HepG2 (cell line): ENCODE results near the gene CNNM3. TPM values are rescaled to one million over a fixed set of nuclear protein-coding genes. Genes with fewer than 3 reads are reported as not detected.

Experiments
- ATAC-seq: fragments of 200-7000 bp; cut with Tn5 transposase; 3 replicates; pipeline ENCODE4 v1.9.1; 2020; ENCODE audit warnings: mild to moderate bottlenecking, moderate library complexity
- BruUV-seq: library from RNA; stranded (reverse); fragments of 400-500 nt; replicated peaks from 2 replicates; lab custom pipeline; 2021; lab: Mats Ljungman, UMichigan
- CTCF ChIA-PET: fragments of 300-600 bp; formaldehyde crosslinking; extraction: SDS; loops from one replicate; lab custom pipeline; 2021; ENCODE audit warnings: low total read pairs, inconsistent platforms, low intra/inter-chr PET ratio; lab: Yijun Ruan, JAX
- POLR2A ChIA-PET: fragments of 350-600 bp; sonication (Branson Sonifier 250); formaldehyde crosslinking; loops from one replicate; lab custom pipeline; 2020; ENCODE audit warnings: antibody characterized with exemption, inconsistent platforms; lab: Yijun Ruan, JAX
- DNase-seq: peaks from one replicate; pipeline ENCODE4 v3.0.0-alpha.2; 2015; ENCODE audit warnings: low spot score
- FAIRE-seq: peaks from 3 replicates; lab custom pipeline; 2011; peaks lifted over from hg19 to GRCh38; lab: Jason Lieb, UNC
- H2AFZ ChIP-seq: one replicate; pipeline ENCODE4 v1.6.1; 2011; ENCODE audit warnings: low read length, inconsistent platforms
- H3K27ac ChIP-seq: fragments of 300-600 bp; 3 replicates; pipeline ENCODE4 v1.8.0; 2011; ENCODE audit warnings: mixed run types, mild to moderate bottlenecking, mixed read lengths, low read length, inconsistent platforms; ENCODE audit not compliant: insufficient read depth; ENCODE audit errors: extremely low read length
- H3K27me3 ChIP-seq, 2 experiments: fragments of 200-600 bp in 1 of 2; 2 replicates in 1 of 2; 3 replicates in 1 of 2; pipeline versions ENCODE4 v1.6.0 to v1.8.0; 2011; ENCODE audit warnings: low read length in 2 of 2, mild to moderate bottlenecking in 2 of 2, moderate library complexity in 2 of 2, inconsistent platforms in 1 of 2; ENCODE audit not compliant: insufficient read depth in 2 of 2, control insufficient read depth in 1 of 2
- H3K36me3 ChIP-seq, 2 experiments: fragments of 200-600 bp in 1 of 2; replicated peaks in 1 of 2; 2 replicates in 1 of 2; 3 replicates in 1 of 2; pipeline versions ENCODE4 v1.5.1 to v1.8.0; 2011; ENCODE audit warnings: low read length in 2 of 2, inconsistent platforms in 1 of 2; ENCODE audit not compliant: insufficient read depth in 2 of 2, control insufficient read depth in 1 of 2
- H3K4me1 ChIP-seq: 2 replicates; pipeline ENCODE4 v1.5.1; 2012; ENCODE audit warnings: low read length, inconsistent platforms; ENCODE audit not compliant: insufficient read depth
- H3K4me2 ChIP-seq: 2 replicates; pipeline ENCODE4 v1.6.0; 2011; ENCODE audit warnings: low read depth, low read length, inconsistent platforms
- H3K4me3 ChIP-seq, 3 experiments: fragments of 200-600 bp in 1 of 3; sonication (generic), shearing (Covaris generic) in 1 of 3; replicated peaks in 1 of 3; 2 replicates each; pipeline ENCODE4 v1.5.1; 2011 to 2016; ENCODE audit warnings: low read length in 3 of 3, inconsistent platforms in 2 of 3, low read depth in 2 of 3, mild to moderate bottlenecking in 2 of 3, control low read depth in 1 of 3, mixed read lengths in 1 of 3; ENCODE audit not compliant: insufficient read depth in 1 of 3
- H3K79me2 ChIP-seq: one replicate; pipeline ENCODE4 v1.6.1; 2011; ENCODE audit warnings: low read length, inconsistent platforms; ENCODE audit not compliant: insufficient read depth
- H3K9ac ChIP-seq: 2 replicates; pipeline ENCODE4 v1.6.0; 2011; ENCODE audit warnings: mild to moderate bottlenecking, low read depth, low read length, inconsistent platforms; ENCODE audit not compliant: insufficient read depth
- H3K9me3 ChIP-seq: 2 replicates; pipeline ENCODE4 v1.5.1; 2012; ENCODE audit warnings: mild to moderate bottlenecking, low read length
- H4K20me1 ChIP-seq: 2 replicates; pipeline ENCODE4 v1.6.0; 2011; ENCODE audit warnings: inconsistent platforms, mild to moderate bottlenecking, low read length, moderate library complexity; ENCODE audit not compliant: insufficient read depth
- AGO1 ChIP-seq: fragments of 200-400 bp; formaldehyde crosslinking; IDR thresholded peaks from 2 replicates; pipeline ENCODE4 v1.6.1; 2017; ENCODE audit warnings: mild to moderate bottlenecking, low read depth, low read length, moderate library complexity; ENCODE audit not compliant: poor library complexity, severe bottlenecking
- AGO2 ChIP-seq: fragments of 200-400 bp; formaldehyde crosslinking; optimal IDR thresholded peaks from 2 replicates; pipeline ENCODE3; 2017; ENCODE audit warnings: mild to moderate bottlenecking, low read depth, low read length, moderate library complexity
- HCFC1 ChIP-seq: fragments of 150-350 bp; IDR thresholded peaks from 2 replicates; pipeline ENCODE4 v1.6.1; 2014; ENCODE audit warnings: low read depth, low read length
- MZF1 ChIP-seq: sonication (generic); formaldehyde crosslinking; IDR thresholded peaks from 2 replicates; pipeline ENCODE4 v1.8.1; 2023; ENCODE audit warnings: mild to moderate bottlenecking, missing genetic modification reagents, borderline replicate concordance
- NR2F2 ChIP-seq: IDR thresholded peaks from 2 replicates; pipeline ENCODE4 v1.6.1; 2012; ENCODE audit warnings: low read depth, inconsistent platforms, borderline replicate concordance
- ONECUT2 ChIP-seq: sonication (generic); formaldehyde crosslinking; IDR thresholded peaks from 2 replicates; pipeline ENCODE4 v1.4.0; 2020; ENCODE audit warnings: missing genetic modification reagents
- SP2 ChIP-seq: sonication (generic); formaldehyde crosslinking; IDR thresholded peaks from 2 replicates; pipeline ENCODE4 v1.5.1; 2020; ENCODE audit warnings: mild to moderate bottlenecking, missing genetic modification reagents
- SYNCRIP ChIP-seq: fragments of 200-400 bp; formaldehyde crosslinking; IDR thresholded peaks from 2 replicates; pipeline ENCODE4 v1.6.1; 2018; ENCODE audit warnings: mild to moderate bottlenecking, low read depth, low read length; ENCODE audit not compliant: insufficient read depth
- TEAD2 ChIP-seq: sonication (generic); formaldehyde crosslinking; IDR thresholded peaks from 2 replicates; pipeline ENCODE4 v1.9.0; 2021; ENCODE audit warnings: missing genetic modification reagents
- THRA ChIP-seq: sonication (generic); formaldehyde crosslinking; IDR thresholded peaks from 2 replicates; pipeline ENCODE4 v1.4.0; 2020; ENCODE audit warnings: missing genetic modification reagents, borderline replicate concordance
- TSC22D2 ChIP-seq: sonication (generic); formaldehyde crosslinking; IDR thresholded peaks from 2 replicates; pipeline ENCODE4 v1.5.1; 2020; ENCODE audit warnings: missing genetic modification reagents, mild to moderate bottlenecking, borderline replicate concordance
- ZBTB8A ChIP-seq: sonication (generic); formaldehyde crosslinking; IDR thresholded peaks from 2 replicates; pipeline ENCODE4 v1.4.0; 2020; ENCODE audit warnings: mild to moderate bottlenecking, low read depth, missing genetic modification reagents, borderline replicate concordance
- ZFP41 ChIP-seq: sonication (generic); formaldehyde crosslinking; IDR thresholded peaks from 2 replicates; pipeline ENCODE4 v1.4.0; 2020; ENCODE audit warnings: mild to moderate bottlenecking, missing genetic modification reagents, borderline replicate concordance
- ZKSCAN5 ChIP-seq: sonication (generic); formaldehyde crosslinking; IDR thresholded peaks from 2 replicates; pipeline ENCODE4 v1.5.1; 2020; ENCODE audit warnings: mild to moderate bottlenecking, missing genetic modification reagents
- ZNF354B ChIP-seq: sonication (generic); formaldehyde crosslinking; IDR thresholded peaks from 2 replicates; pipeline ENCODE4 v1.8.0; 2022; ENCODE audit warnings: mild to moderate bottlenecking, missing genetic modification reagents
- ZNF550 ChIP-seq: sonication (generic); formaldehyde crosslinking; IDR thresholded peaks from 2 replicates; pipeline ENCODE4 v1.4.0; 2020; ENCODE audit warnings: mild to moderate bottlenecking, missing genetic modification reagents, borderline replicate concordance
- ZNF605 ChIP-seq: sonication (generic); formaldehyde crosslinking; IDR thresholded peaks from 2 replicates; pipeline ENCODE4 v1.8.0; 2022; ENCODE audit warnings: mild to moderate bottlenecking, missing genetic modification reagents
- WGBS: methylation state at CpG from one replicate; pipeline ENCODE4 v1.1.6; 2017; ENCODE audit warnings: low lambda C conversion rate; 5-methylcytosine and 5-hydroxymethylcytosine counted together
- in situ Hi-C: cut with HindIII; loops from 2 replicates; pipeline ENCODE4 v1.10.0; 2017; ENCODE audit warnings: low pct_unique_long_range_greater_than_20kb; ENCODE audit not compliant: extremely low pct_ligation_motif_present
- intact Hi-C: fragments of 100-400 bp; cut with micrococcal nuclease; formaldehyde crosslinking; loops from one replicate; pipeline ENCODE4 v1.10.0; 2022; ENCODE audit not compliant: unreplicated experiment
- polyA plus RNA-seq, 8 experiments: library from polyadenylated mRNA; depleted of rRNA in 3 of 8; stranded (reverse) in 7 of 8; unstranded in 1 of 8; fragments of >200 nt; fragmentation: Illumina TruSeq in 4 of 8; extraction: Trizol in 4 of 8; gene quantifications; 2 replicates each; pipeline versions ENCODE4 v1.2.1 to v1.2.3, GENCODE V29; 2011 to 2016; ENCODE audit warnings: low read depth in 4 of 8, missing spikeins in 1 of 8, mixed read lengths in 1 of 8; ENCODE audit not compliant: insufficient read depth in 1 of 8
- total RNA-seq, 5 experiments: library from RNA; depleted of rRNA; stranded (reverse); fragments of >200 nt; fragmentation: Illumina TruSeq; extraction: Trizol; gene quantifications; 2 replicates each; pipeline ENCODE4 v1.2.3, GENCODE V29; 2016; ENCODE audit warnings: low read depth in 1 of 5
- TF ChIP-seq, protein P1 (sequence below): IDR thresholded peaks from 2 replicates; pipeline ENCODE4 v1.6.1; 2016
- TF ChIP-seq, protein P2 (sequence below): sonication (generic); formaldehyde crosslinking; IDR thresholded peaks from 2 replicates; pipeline ENCODE4 v1.4.0; 2020; ENCODE audit warnings: mild to moderate bottlenecking, missing genetic modification reagents
- TF ChIP-seq, protein P3 (sequence below): sonication (generic); formaldehyde crosslinking; IDR thresholded peaks from 2 replicates; pipeline ENCODE4 v1.4.0; 2020; ENCODE audit warnings: missing genetic modification reagents

The CNNM3 gene
- total and polyA plus RNA-seq, 2 of the 13 experiments (the other 11 are each of a cell fraction or from before 2014, with no cell fraction given): 21.2 to 27.9 TPM

DNA sequence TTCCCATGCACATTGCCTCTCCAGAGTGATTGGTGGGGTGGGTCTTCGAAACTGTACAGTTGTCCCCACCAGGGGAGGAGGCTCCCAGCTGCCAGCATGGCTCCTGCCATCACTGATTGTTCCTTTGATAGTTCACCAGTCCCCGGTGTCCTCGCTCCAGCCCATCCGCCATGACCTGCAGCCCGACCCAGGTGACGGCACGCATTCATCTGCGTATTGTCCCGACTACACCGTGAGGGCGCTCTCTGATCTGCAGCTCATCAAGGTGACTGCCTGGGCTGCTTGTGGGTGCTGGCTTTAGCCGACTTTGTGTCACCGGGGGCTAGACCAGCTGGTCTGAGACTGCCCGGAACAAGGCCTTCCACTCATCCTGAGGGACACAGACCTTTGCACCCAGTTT is 12.4 kb downstream of the CNNM3 start:
- H3K36me3 ChIP-seq: peaks cover 64 to 92% of the 10 kb centered on the region in 2 experiments
- POLR2A ChIA-PET: interaction anchor here (2.0 kb wide), 1 partner anchor 9 kb away, joined by 5 read pairs; no protein-coding TSS in a partner anchor
- H3K9ac ChIP-seq: no peak overlapping the region
- 96% methylated on average over 14 of the region's 14 CpGs for WGBS
- intact Hi-C loops: no loop called here
- no peak for ATAC-seq
- FAIRE-seq: no peak
- H3K4me2 ChIP-seq: no peak overlapping the region
- H4K20me1 ChIP-seq: peaks cover 32% of the 10 kb centered on the region
- TF ChIP-seq TEAD2 (CRISPR knock-in tag): no peak
- no peak for TF ChIP-seq ONECUT2 (CRISPR knock-in tag)
- TF ChIP-seq, protein P1, sequence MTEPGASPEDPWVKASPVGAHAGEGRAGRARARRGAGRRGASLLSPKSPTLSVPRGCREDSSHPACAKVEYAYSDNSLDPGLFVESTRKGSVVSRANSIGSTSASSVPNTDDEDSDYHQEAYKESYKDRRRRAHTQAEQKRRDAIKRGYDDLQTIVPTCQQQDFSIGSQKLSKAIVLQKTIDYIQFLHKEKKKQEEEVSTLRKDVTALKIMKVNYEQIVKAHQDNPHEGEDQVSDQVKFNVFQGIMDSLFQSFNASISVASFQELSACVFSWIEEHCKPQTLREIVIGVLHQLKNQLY (CRISPR knock-in tag): no peak
- TF ChIP-seq SP2 (CRISPR knock-in tag): no peak
- TF ChIP-seq, protein P2, sequence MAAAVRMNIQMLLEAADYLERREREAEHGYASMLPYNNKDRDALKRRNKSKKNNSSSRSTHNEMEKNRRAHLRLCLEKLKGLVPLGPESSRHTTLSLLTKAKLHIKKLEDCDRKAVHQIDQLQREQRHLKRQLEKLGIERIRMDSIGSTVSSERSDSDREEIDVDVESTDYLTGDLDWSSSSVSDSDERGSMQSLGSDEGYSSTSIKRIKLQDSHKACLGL (CRISPR knock-in tag): 0 out of 2 replicates have a peak, but pooled peaks have one; percentile 28
- no peak for TF ChIP-seq THRA (CRISPR knock-in tag)
- no peak for TF ChIP-seq AGO1
- no peak for TF ChIP-seq TSC22D2
- no peak for TF ChIP-seq ZNF354B (CRISPR knock-in tag)
- TF ChIP-seq ZNF605 (CRISPR knock-in tag): no peak
- TF ChIP-seq NR2F2: no peak
- TF ChIP-seq, protein P3, sequence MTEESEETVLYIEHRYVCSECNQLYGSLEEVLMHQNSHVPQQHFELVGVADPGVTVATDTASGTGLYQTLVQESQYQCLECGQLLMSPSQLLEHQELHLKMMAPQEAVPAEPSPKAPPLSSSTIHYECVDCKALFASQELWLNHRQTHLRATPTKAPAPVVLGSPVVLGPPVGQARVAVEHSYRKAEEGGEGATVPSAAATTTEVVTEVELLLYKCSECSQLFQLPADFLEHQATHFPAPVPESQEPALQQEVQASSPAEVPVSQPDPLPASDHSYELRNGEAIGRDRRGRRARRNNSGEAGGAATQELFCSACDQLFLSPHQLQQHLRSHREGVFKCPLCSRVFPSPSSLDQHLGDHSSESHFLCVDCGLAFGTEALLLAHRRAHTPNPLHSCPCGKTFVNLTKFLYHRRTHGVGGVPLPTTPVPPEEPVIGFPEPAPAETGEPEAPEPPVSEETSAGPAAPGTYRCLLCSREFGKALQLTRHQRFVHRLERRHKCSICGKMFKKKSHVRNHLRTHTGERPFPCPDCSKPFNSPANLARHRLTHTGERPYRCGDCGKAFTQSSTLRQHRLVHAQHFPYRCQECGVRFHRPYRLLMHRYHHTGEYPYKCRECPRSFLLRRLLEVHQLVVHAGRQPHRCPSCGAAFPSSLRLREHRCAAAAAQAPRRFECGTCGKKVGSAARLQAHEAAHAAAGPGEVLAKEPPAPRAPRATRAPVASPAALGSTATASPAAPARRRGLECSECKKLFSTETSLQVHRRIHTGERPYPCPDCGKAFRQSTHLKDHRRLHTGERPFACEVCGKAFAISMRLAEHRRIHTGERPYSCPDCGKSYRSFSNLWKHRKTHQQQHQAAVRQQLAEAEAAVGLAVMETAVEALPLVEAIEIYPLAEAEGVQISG (CRISPR knock-in tag): 0 out of 2 replicates have a peak, but pooled peaks have one; percentile 5
- no peak for TF ChIP-seq HCFC1
- no peak for TF ChIP-seq ZFP41 (CRISPR knock-in tag)
- peak; percentile 85 for TF ChIP-seq AGO2
- no peak for TF ChIP-seq MZF1 (CRISPR knock-in tag)
- TF ChIP-seq ZKSCAN5 (CRISPR knock-in tag): no peak
- TF ChIP-seq ZBTB8A (CRISPR knock-in tag): no peak
- no peak for TF ChIP-seq SYNCRIP
- TF ChIP-seq ZNF550: no peak
- TF ChIP-seq, all 625 proteins: peak for 3
- CTCF ChIA-PET: no interaction called here
- Histone ChIP-seq H2AFZ (no peak overlapping the region), H3K9me3 (no peaks in the 10 kb centered on the region), H3K27me3 (no peaks in the 10 kb centered on the region), H3K4me3 (no peak overlapping the region), H3K4me1 (peaks cover 13% of the 10 kb centered on the region), H3K79me2 (peaks cover 23% of the 10 kb centered on the region), H3K27ac (no peak overlapping the region)
- DNase-seq: no peak
- in situ Hi-C loops: no loop called here
- BruUV-seq: no TSS peak
